ENCODE results near the gene TRIP12.

DNA sequence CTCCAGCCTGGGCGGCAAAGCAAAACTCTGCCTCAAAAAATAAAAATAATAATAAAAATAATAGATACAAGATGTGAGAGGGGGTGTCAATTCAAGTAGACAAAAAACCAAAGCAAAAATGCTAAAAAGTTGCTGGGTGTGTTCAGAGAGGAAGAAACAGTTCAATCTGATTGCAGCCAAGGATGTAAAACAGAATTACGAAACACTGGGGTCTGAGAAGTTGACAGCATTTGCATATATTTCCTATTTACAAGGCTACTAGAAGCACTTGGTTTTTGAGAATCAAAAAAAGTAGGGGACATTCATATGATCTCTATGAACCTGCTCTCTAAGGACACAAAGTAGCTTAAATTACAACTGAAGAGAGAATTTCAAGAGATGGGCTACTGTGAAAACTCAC lies 7.6 kb downstream of the TRIP12 start:
- TF ChIP-seq, protein P1, sequence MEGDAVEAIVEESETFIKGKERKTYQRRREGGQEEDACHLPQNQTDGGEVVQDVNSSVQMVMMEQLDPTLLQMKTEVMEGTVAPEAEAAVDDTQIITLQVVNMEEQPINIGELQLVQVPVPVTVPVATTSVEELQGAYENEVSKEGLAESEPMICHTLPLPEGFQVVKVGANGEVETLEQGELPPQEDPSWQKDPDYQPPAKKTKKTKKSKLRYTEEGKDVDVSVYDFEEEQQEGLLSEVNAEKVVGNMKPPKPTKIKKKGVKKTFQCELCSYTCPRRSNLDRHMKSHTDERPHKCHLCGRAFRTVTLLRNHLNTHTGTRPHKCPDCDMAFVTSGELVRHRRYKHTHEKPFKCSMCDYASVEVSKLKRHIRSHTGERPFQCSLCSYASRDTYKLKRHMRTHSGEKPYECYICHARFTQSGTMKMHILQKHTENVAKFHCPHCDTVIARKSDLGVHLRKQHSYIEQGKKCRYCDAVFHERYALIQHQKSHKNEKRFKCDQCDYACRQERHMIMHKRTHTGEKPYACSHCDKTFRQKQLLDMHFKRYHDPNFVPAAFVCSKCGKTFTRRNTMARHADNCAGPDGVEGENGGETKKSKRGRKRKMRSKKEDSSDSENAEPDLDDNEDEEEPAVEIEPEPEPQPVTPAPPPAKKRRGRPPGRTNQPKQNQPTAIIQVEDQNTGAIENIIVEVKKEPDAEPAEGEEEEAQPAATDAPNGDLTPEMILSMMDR (IDR thresholded peaks at IDR 0.05; ENCODE audit: low read depth, low read length, poor library complexity, severe bottlenecking): no peak
- TF ChIP-seq EZH2phosphoT487 (IDR thresholded peaks at IDR 0.05; ENCODE audit: borderline replicate concordance, low read length): no peak
